Endodermal cell (in vitro differentiated cells): ENCODE results near the gene SLC24A1. TPM values are rescaled to one million over a fixed set of nuclear protein-coding genes. Genes with fewer than 3 reads are reported as not detected.

ENCODE experiments used
- DNase-seq: peaks from one replicate; pipeline ENCODE4 v3.0.0-alpha.2; 2017
- H3K27ac ChIP-seq: 2 replicates; pipeline ENCODE4 v1.5.1; 2013; ENCODE audit warnings: mild to moderate bottlenecking, low read depth, low read length, moderate library complexity
- H3K27me3 ChIP-seq: 2 replicates; pipeline ENCODE4 v1.6.1; 2013; ENCODE audit warnings: mild to moderate bottlenecking, low read length, moderate library complexity; ENCODE audit not compliant: insufficient read depth, control insufficient read depth, poor library complexity, severe bottlenecking
- H3K36me3 ChIP-seq: 2 replicates; pipeline ENCODE4 v1.7.0; 2013; ENCODE audit warnings: mild to moderate bottlenecking, low read length, moderate library complexity; ENCODE audit not compliant: control insufficient read depth, insufficient read depth
- H3K4me1 ChIP-seq: one replicate; pipeline ENCODE4 v1.7.0; 2013; ENCODE audit warnings: low read length; ENCODE audit not compliant: control insufficient read depth, insufficient read depth
- H3K4me3 ChIP-seq: 2 replicates; pipeline ENCODE4 v1.5.1; 2013; ENCODE audit warnings: mild to moderate bottlenecking, low read length, moderate library complexity
- H3K9ac ChIP-seq: 2 replicates; pipeline ENCODE4 v1.6.1; 2013; ENCODE audit warnings: mild to moderate bottlenecking, low read length, moderate library complexity; ENCODE audit not compliant: poor library complexity, severe bottlenecking; ENCODE audit errors: extremely low read depth
- H3K9me3 ChIP-seq: 2 replicates; pipeline ENCODE4 v1.6.1; 2013; ENCODE audit warnings: mild to moderate bottlenecking, low read length, moderate library complexity; ENCODE audit not compliant: control insufficient read depth
- H3K27ac Mint-ChIP-seq: 2 replicates; pipeline ENCODE4 v1.8.0; 2020; ENCODE audit warnings: mixed read lengths
- H3K27me3 Mint-ChIP-seq: 2 replicates; pipeline ENCODE4 v1.8.0; 2021; ENCODE audit warnings: mild to moderate bottlenecking, mixed read lengths; ENCODE audit not compliant: insufficient read depth
- H3K36me3 Mint-ChIP-seq: 2 replicates; pipeline ENCODE4 v1.8.0; 2020; ENCODE audit warnings: low read depth, mixed read lengths
- H3K4me1 Mint-ChIP-seq: 2 replicates; pipeline ENCODE4 v1.8.0; 2020; ENCODE audit warnings: mixed read lengths
- H3K4me3 Mint-ChIP-seq: 2 replicates; pipeline ENCODE4 v1.8.0; 2020; ENCODE audit warnings: mild to moderate bottlenecking, moderate library complexity, mixed read lengths
- H3K9me3 Mint-ChIP-seq: 2 replicates; pipeline ENCODE4 v1.8.0; 2020; ENCODE audit warnings: mild to moderate bottlenecking, mixed read lengths
- WGBS, 2 experiments: methylation state at CpG; one replicate each; pipeline versions ENCODE4 v1.1.5 to v1.1.7; 2013; ENCODE audit warnings: missing lambda C conversion rate in 2 of 2, mixed read lengths in 1 of 2; ENCODE audit not compliant: insufficient coverage in 1 of 2, insufficient read length in 1 of 2; 5-methylcytosine and 5-hydroxymethylcytosine counted together
- total RNA-seq, 2 donors: library from RNA; stranded (reverse); fragmentation: NEBNext Ultra II Directional in 1 of 2; extraction: Animal tissue kit (Norgen Biotek cat#: 25700) in 1 of 2; gene quantifications; 2 replicates in 1 of 2; 3 replicates in 1 of 2; pipeline ENCODE4 v1.2.1, GENCODE V29; 2021
- TF ChIP-seq, protein P1 (sequence below): fragments of 200-600 bp; sonication (generic); conservative IDR thresholded peaks from 2 replicates; pipeline ENCODE4 v1.5.0; 2021; ENCODE audit warnings: antibody characterized with exemption, mild to moderate bottlenecking

The SLC24A1 gene
- total RNA-seq, 2 donors from 2014 or later: 12.0 to 14.2 TPM

DNA sequence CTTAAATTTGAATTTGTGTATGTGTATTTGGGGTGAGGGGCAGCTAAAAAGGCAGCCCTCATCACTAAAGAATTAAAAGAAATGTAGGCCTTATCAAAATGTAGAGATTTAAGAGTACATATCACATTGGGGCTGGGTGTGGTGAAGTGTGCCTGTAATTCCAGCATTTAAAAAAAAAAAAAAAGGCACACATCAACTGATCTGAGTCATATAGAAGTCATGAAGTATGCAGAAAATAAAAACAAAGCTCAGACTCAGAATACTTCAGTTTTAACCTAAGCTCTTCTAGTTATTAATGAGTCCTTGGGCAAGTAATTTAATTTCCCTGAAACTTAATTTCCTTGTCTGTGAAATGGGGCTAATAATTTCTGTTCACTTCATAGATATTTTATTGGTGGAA lies 31.6 kb downstream of the SLC24A1 start:
- Mint-ChIP-seq H3K27ac (no peak overlapping the region), H3K9me3 (no peaks in the 10 kb centered on the region), H3K4me1 (peaks cover 32% of the 10 kb centered on the region), H3K4me3 (no peak overlapping the region), H3K27me3 (no peaks in the 10 kb centered on the region), H3K36me3 (peaks cover 7% of the 10 kb centered on the region)
- Histone ChIP-seq H3K9ac (peak overlapping the region; percentile 17), H3K4me1 (peaks cover 18% of the 10 kb centered on the region), H3K9me3 (no peaks in the 10 kb centered on the region), H3K27ac (no peak overlapping the region), H3K36me3 (no peaks in the 10 kb centered on the region), H3K4me3 (no peak overlapping the region), H3K27me3 (no peaks in the 10 kb centered on the region)
- DNase-seq: no peak
- TF ChIP-seq, protein P1, sequence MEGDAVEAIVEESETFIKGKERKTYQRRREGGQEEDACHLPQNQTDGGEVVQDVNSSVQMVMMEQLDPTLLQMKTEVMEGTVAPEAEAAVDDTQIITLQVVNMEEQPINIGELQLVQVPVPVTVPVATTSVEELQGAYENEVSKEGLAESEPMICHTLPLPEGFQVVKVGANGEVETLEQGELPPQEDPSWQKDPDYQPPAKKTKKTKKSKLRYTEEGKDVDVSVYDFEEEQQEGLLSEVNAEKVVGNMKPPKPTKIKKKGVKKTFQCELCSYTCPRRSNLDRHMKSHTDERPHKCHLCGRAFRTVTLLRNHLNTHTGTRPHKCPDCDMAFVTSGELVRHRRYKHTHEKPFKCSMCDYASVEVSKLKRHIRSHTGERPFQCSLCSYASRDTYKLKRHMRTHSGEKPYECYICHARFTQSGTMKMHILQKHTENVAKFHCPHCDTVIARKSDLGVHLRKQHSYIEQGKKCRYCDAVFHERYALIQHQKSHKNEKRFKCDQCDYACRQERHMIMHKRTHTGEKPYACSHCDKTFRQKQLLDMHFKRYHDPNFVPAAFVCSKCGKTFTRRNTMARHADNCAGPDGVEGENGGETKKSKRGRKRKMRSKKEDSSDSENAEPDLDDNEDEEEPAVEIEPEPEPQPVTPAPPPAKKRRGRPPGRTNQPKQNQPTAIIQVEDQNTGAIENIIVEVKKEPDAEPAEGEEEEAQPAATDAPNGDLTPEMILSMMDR: no peak

DNA sequence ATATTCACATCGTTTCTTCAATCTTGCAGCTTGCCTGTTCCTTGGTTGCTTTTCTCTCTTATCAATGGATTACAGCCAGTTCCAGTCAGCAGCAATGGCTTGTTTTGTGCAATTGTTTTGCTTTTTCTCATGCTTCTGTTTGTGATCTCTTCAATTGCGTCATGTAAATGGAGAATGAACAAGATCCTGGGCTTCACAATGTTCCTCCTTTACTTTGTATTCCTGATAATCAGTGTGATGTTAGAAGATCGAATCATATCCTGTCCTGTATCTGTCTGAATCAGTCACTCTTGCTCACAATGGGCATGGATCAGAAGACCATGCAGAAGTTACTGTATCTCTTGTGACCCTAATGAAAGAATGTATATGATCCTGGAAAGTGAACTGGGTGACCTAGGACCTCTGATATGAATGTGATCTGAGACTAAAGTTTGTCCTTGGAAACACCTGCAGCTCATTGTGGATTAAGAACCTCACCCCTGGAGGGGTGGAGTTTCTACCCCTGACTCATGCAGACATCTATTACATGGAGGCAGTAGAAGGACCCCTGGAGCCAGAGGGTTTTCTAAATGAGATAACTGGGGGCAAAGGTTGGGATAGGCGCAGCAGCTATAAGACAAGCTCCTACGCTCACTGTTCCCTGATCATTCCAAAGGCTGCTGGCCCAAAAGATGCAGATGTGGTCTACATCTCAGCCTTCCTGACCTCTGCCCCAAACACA lies 32.2 kb downstream of the SLC24A1 start:
- 85 to 92% methylated on average over 5 of the region's 5 CpGs for WGBS, 2 experiments

DNA sequence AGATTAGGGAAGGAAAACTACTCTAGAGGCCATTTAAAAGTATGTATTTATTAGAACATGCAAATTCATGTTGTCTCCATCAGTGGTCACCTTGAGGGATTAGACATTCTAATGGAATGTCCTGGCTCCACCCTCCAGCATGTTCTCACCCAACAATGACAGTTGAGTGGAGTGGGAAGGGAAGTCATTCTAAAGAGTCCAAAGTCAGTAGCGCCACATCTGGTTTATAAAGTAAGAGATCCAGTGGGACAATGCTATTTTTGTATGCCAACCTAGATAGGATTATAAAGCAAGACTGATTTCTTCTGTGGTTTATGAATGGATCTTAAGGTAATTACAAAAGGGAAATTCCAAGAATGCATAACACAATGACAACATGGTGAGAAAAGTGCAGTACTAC lies 33.3 kb downstream of the SLC24A1 start:
- TF ChIP-seq, protein P1: no peak
- H3K27ac Mint-ChIP-seq: no peak overlapping the region
- H3K4me1 Mint-ChIP-seq: peaks cover 32% of the 10 kb centered on the region
- Histone ChIP-seq H3K4me1 (peaks cover 18% of the 10 kb centered on the region), H3K9me3 (no peaks in the 10 kb centered on the region), H3K27ac (no peak overlapping the region), H3K9ac (no peak overlapping the region), H3K4me3 (no peak overlapping the region), H3K36me3 (no peaks in the 10 kb centered on the region), H3K27me3 (no peaks in the 10 kb centered on the region)
- H3K9me3 Mint-ChIP-seq: no peaks in the 10 kb centered on the region
- DNase-seq: no peak
- no peaks in the 10 kb centered on the region for H3K27me3 Mint-ChIP-seq
- 100% methylated on average over 1 of the region's 1 CpG for WGBS, 2 experiments
- H3K4me3 Mint-ChIP-seq: no peak overlapping the region
- peaks cover 7% of the 10 kb centered on the region for H3K36me3 Mint-ChIP-seq

More for the DNA sequence above, 32.2 kb downstream of the SLC24A1 start:
- Mint-ChIP-seq H3K4me1 (peaks cover 32% of the 10 kb centered on the region), H3K36me3 (peaks cover 7% of the 10 kb centered on the region), H3K4me3 (no peak overlapping the region), H3K9me3 (no peaks in the 10 kb centered on the region), H3K27me3 (no peaks in the 10 kb centered on the region), H3K27ac (peak overlapping the region; percentile 4)
- Histone ChIP-seq H3K36me3 (no peaks in the 10 kb centered on the region), H3K9ac (peak overlapping the region; percentile 12), H3K27me3 (no peaks in the 10 kb centered on the region), H3K4me3 (peak overlapping the region; percentile 43), H3K9me3 (no peaks in the 10 kb centered on the region), H3K4me1 (peaks cover 18% of the 10 kb centered on the region), H3K27ac (no peak overlapping the region)
- TF ChIP-seq, protein P1: no peak
- DNase-seq: no peak
